ENCODE data around the gene OR51L1.

- TF ChIP-seq POLR2AphosphoS5 (IDR thresholded peaks at IDR 0.05; ENCODE audit: low read depth) = no peak
- TF ChIP-seq, protein P1, sequence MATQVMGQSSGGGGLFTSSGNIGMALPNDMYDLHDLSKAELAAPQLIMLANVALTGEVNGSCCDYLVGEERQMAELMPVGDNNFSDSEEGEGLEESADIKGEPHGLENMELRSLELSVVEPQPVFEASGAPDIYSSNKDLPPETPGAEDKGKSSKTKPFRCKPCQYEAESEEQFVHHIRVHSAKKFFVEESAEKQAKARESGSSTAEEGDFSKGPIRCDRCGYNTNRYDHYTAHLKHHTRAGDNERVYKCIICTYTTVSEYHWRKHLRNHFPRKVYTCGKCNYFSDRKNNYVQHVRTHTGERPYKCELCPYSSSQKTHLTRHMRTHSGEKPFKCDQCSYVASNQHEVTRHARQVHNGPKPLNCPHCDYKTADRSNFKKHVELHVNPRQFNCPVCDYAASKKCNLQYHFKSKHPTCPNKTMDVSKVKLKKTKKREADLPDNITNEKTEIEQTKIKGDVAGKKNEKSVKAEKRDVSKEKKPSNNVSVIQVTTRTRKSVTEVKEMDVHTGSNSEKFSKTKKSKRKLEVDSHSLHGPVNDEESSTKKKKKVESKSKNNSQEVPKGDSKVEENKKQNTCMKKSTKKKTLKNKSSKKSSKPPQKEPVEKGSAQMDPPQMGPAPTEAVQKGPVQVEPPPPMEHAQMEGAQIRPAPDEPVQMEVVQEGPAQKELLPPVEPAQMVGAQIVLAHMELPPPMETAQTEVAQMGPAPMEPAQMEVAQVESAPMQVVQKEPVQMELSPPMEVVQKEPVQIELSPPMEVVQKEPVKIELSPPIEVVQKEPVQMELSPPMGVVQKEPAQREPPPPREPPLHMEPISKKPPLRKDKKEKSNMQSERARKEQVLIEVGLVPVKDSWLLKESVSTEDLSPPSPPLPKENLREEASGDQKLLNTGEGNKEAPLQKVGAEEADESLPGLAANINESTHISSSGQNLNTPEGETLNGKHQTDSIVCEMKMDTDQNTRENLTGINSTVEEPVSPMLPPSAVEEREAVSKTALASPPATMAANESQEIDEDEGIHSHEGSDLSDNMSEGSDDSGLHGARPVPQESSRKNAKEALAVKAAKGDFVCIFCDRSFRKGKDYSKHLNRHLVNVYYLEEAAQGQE (IDR thresholded peaks at IDR 0.05; ENCODE audit: insufficient replicate concordance, low read depth) = no peak
Observed at GRCh38 chr11:5037926-5038325, 43.3 kb downstream of the OR51L1 start.
